Bone marrow (tissue), 2 donors: ENCODE results near the gene ZNFX1.
"Not testable (repeated sequence)": the region's sequence is repeated elsewhere in the genome, so short reads cannot be mapped to it uniquely, and the experiment has no call there.

ENCODE experiments used
- DNase-seq, 2 donors: peaks; one replicate each; lab custom pipeline; 2025; lab: John Stamatoyannopoulos, UW

Gene ZNFX1

DNA sequence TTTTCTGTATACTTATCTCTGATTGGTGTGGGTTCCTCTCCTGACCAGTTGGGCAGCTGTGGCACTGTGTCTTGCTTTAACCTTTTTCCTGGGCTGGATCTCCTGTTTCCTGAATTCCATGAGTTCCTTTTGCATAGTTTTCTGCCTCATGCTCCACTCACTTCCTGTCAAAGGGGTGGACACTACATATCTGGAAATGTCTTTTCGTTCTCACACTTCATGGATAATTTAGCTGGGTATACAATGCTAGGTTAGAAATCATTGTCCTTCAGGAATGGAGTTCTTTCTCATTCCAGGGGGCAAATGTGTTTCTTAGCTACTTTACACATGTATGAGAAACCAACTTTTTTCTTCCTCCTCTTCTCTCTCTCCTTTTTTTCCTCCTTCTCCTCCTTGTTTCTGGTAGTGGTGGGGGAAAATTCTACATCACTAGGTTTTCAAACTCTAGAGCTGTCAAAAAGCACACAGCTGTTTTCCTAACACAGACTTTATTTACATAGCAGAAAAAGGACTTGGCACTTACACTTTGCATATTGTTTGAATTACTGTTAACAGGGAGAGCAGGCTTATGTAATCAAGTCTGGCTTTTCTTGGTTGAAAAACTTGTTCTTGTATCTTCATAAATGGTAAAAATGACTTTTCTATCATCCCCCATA lies 67.6 kb downstream of the ZNFX1 start:
- no peak for DNase-seq

DNA sequence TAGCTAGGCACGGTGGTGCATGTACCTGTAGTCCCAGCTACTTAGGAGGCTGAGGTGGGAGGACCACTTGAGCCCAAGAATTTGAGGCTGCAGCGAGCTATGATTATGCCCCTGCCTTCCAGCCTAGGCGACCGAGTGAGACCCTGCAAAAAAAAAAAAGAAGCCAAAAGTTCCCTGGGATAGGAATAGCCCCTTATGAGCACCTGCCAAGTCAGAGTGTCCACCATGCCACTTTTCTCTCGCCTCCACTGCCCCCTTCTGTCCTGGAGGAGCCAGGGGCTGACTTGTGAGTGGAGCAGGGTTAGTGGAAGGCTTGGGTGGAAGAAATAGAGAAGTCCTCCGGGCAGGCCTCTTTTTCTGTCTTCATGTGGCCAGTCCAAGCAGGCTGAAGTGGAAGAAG lies 70.8 kb downstream of the ZNFX1 start:
- no peak for DNase-seq

DNA sequence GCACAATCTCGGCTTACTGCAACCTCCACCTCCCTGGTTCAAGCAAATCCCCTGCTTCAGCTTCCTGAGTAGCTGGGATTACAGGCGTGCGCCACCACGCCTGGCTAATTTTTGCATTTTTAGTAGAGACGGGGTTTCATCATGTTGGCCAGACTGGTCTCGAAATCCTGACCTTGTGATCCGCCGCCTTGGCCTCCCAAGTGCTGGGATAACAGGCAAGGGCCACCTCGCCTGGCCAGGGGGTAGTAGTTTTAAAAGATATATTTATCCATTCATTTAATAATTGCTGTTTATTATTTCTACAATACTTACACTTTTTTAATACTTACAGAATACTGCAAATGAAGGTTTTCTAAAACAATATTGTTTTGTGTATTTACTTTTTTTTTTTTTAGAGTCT lies 74.1 kb downstream of the ZNFX1 start:
- DNase-seq, result no peak

DNA sequence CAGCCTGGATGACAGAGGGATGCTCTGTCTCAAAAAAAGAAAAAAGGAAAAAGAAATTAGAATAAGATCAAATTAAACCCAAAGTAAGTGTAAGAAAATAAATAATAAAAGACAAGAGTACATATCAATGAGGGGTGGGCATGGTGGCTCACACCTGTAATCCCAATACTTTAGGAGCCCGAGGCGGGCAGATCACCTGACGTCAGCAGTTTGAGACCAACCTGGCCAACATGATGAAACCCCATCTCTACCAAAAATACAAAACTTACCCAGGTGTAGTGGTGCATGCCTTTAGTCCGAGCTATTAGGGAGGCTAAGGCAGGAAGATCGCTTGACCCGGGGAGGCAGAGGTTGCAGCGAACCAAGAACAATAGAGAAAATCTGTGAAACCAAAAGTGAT lies 74.8 kb downstream of the ZNFX1 start:
- DNase-seq, result no peak

DNA sequence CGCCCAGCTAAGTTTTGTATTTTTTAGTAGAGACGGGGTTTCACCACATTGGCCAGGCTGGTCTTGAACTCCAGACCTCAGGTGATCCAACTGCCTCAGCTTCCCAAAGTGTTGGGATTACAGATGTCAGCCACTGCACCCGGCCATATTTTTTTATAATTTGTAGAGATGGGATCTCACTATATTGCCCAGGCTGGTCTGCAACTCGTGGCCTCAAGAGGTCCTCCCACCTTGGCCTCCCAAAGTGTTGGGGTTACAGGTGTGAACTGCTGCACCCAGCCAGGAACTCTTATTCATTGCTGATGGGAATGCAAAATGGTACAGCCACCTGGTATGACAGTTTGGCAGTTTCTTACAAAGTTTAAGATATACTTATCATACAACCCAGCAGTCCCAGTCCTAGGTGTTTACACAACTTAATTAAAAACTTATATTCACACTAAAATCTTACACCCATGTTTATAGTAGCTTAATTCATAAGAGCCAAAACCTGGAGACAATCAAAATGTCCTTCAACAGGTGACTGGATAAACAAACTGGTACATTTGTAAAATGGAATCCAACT lies 78.0 kb downstream of the ZNFX1 start:
- no peak for DNase-seq

DNA sequence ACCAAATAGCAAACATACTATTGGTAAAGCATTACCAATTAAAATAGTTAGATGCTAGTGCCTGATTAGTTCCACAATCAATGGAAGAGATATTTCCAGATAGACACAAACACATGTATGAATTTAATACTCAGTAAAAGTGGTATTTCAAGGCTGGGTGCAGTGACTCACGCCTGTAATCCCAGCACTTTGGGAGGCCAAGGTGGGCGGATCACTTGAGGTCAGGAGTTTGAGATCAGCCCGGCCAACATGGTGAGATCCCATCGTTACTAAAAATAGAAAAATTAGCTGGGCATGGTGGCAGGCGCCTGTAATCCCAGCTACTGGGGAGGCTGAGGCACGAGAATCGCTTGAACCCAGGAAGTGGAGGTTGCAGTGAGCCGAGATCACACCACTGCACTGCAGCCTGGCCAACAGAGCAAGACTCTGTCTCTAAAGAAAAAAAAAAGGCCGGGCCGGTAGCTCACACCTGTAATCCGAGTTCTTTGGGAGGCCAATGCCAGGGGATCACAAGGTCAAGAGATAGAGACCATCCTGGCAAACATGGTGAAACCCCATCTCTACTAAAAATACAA lies 84.8 kb downstream of the ZNFX1 start:
- DNase-seq, result not testable (repeated sequence)
